Endothelial cell of umbilical vein (primary cell): ENCODE measurements around the gene C14orf93. TPM values are rescaled to one million over a fixed set of nuclear protein-coding genes. Genes with fewer than 3 reads are reported as not detected.

Source experiments
- BruUV-seq: library from RNA; stranded (reverse); fragments of 400-500 nt; replicated peaks from 2 replicates; lab custom pipeline; 2021; lab: Mats Ljungman, UMichigan
- CTCF ChIA-PET: fragments of 300-600, 350-600 bp; sonication (Branson Sonifier 250); formaldehyde crosslinking; loops from one replicate; lab custom pipeline; 2021; ENCODE audit warnings: antibody characterized with exemption, inconsistent platforms; lab: Charles Lee
- POLR2A ChIA-PET: fragments of 300-600, 350-600 bp; sonication (Branson Sonifier 250); formaldehyde crosslinking; loops from one replicate; lab custom pipeline; 2021; ENCODE audit warnings: antibody characterized with exemption, inconsistent platforms; lab: Charles Lee
- DNase-seq: peaks from one replicate; pipeline ENCODE4 v3.0.0-alpha.2; 2011; ENCODE audit warnings: low read depth, low spot score
- FAIRE-seq: peaks from 2 replicates; lab custom pipeline; 2011; peaks lifted over from hg19 to GRCh38; lab: Jason Lieb, UNC
- H2AFZ ChIP-seq: 2 replicates; pipeline ENCODE4 v1.6.0; 2012; ENCODE audit warnings: low read depth, low read length, control low read depth, inconsistent platforms
- H3K27ac ChIP-seq: 2 replicates; pipeline ENCODE4 v1.5.1; 2011; ENCODE audit warnings: low read depth, mild to moderate bottlenecking, control low read depth, low read length, moderate library complexity; ENCODE audit not compliant: insufficient read depth
- H3K27me3 ChIP-seq, 2 experiments: 2 replicates each; pipeline versions ENCODE4 v1.6.0 to v1.6.1; 2011; ENCODE audit warnings: low read length in 2 of 2, mixed read lengths in 1 of 2; ENCODE audit not compliant: control insufficient read depth in 2 of 2, insufficient read depth in 2 of 2
- H3K36me3 ChIP-seq, 2 experiments: 2 replicates in 1 of 2; 3 replicates in 1 of 2; pipeline ENCODE4 v1.5.1; 2011; ENCODE audit warnings: low read length in 2 of 2, mild to moderate bottlenecking in 1 of 2, moderate library complexity in 1 of 2; ENCODE audit not compliant: control insufficient read depth in 2 of 2, insufficient read depth in 2 of 2; ENCODE audit errors: extremely low read depth in 1 of 2
- H3K4me1 ChIP-seq: 3 replicates; pipeline ENCODE4 v1.5.1; 2011; ENCODE audit warnings: mild to moderate bottlenecking, low read length; ENCODE audit not compliant: control insufficient read depth, insufficient read depth; ENCODE audit errors: extremely low read depth
- H3K4me2 ChIP-seq: 2 replicates; pipeline ENCODE4 v1.6.1; 2011; ENCODE audit warnings: low read length, control low read depth, mixed read lengths; ENCODE audit not compliant: insufficient read depth
- H3K4me3 ChIP-seq, 3 experiments: fragments of 200-600 bp in 1 of 3; sonication (generic), shearing (Covaris generic) in 1 of 3; replicated peaks in 1 of 3; 2 replicates each; pipeline ENCODE4 v1.5.1; 2011 to 2016; ENCODE audit warnings: control low read depth in 3 of 3, low read length in 3 of 3, mild to moderate bottlenecking in 2 of 3, inconsistent platforms in 1 of 3, low read depth in 1 of 3, moderate library complexity in 1 of 3; ENCODE audit not compliant: insufficient read depth in 1 of 3
- H3K79me2 ChIP-seq: 2 replicates; pipeline ENCODE4 v1.6.0; 2012; ENCODE audit warnings: low read length, inconsistent platforms; ENCODE audit not compliant: control insufficient read depth, insufficient read depth
- H3K9ac ChIP-seq: replicated peaks from 2 replicates; pipeline ENCODE3; 2011; ENCODE audit warnings: low read length, control low read depth; ENCODE audit not compliant: insufficient read depth; ENCODE audit errors: extremely low read depth
- H3K9me1 ChIP-seq: replicated peaks from 3 replicates; pipeline ENCODE4 v1.6.0; 2011; ENCODE audit warnings: mild to moderate bottlenecking, low read length; ENCODE audit not compliant: control insufficient read depth, insufficient read depth; ENCODE audit errors: extremely low read depth
- H3K9me3 ChIP-seq: replicated peaks from 2 replicates; pipeline ENCODE4 v1.5.1; 2012; ENCODE audit warnings: low read length, inconsistent platforms; ENCODE audit not compliant: control insufficient read depth, insufficient read depth
- H4K20me1 ChIP-seq: replicated peaks from 2 replicates; pipeline ENCODE3; 2011; ENCODE audit warnings: mild to moderate bottlenecking, low read length; ENCODE audit not compliant: control insufficient read depth, insufficient read depth; ENCODE audit errors: extremely low read depth
- EZH2 ChIP-seq: IDR thresholded peaks from 2 replicates; pipeline ENCODE4 v1.6.1; 2012; ENCODE audit warnings: borderline replicate concordance, low read depth, mild to moderate bottlenecking, moderate library complexity, low read length, inconsistent platforms; ENCODE audit not compliant: severe bottlenecking
- FOS ChIP-seq: IDR thresholded peaks from 2 replicates; pipeline ENCODE4 v1.6.1; 2011; ENCODE audit warnings: mild to moderate bottlenecking, low read length, moderate library complexity, borderline replicate concordance; ENCODE audit not compliant: insufficient read depth
- GATA2 ChIP-seq: IDR thresholded peaks from 2 replicates; pipeline ENCODE4 v1.7.0; 2011; ENCODE audit warnings: low read depth, mild to moderate bottlenecking, moderate library complexity, mixed read lengths, low read length; ENCODE audit not compliant: insufficient read length, insufficient read depth
- JUN ChIP-seq: IDR thresholded peaks from 2 replicates; pipeline ENCODE4 v1.6.1; 2011; ENCODE audit warnings: borderline replicate concordance, low read depth; ENCODE audit not compliant: insufficient read length, insufficient read depth
- MYC ChIP-seq: IDR thresholded peaks from one replicate; pipeline ENCODE4 v1.6.1; 2011; ENCODE audit warnings: mild to moderate bottlenecking, low read depth, low read length
- POLR2A ChIP-seq: IDR thresholded peaks from 2 replicates; pipeline ENCODE4 v1.6.1; 2012; ENCODE audit warnings: low read depth, mild to moderate bottlenecking, control low read depth, low read length
- POLR2AphosphoS5 ChIP-seq: IDR thresholded peaks from 2 replicates; pipeline ENCODE4 v1.6.1; 2012; ENCODE audit warnings: low read depth, mild to moderate bottlenecking, control low read depth, low read length, moderate library complexity; ENCODE audit not compliant: insufficient read depth
- dilution Hi-C: fragments of 300-500 bp; cut with MboI; formaldehyde crosslinking; loops from one replicate; pipeline ENCODE4 v1.15.0; 2019; ENCODE audit warnings: low sequenced_read_pairs; ENCODE audit not compliant: extremely low pct_ligation_motif_present
- intact Hi-C: fragments of 100-400 bp; cut with micrococcal nuclease; formaldehyde crosslinking; loops from one replicate; pipeline ENCODE4 v1.10.0; 2022
- polyA plus RNA-seq, 4 experiments: library from polyadenylated mRNA; depleted of rRNA in 3 of 4; stranded (reverse) in 3 of 4; unstranded in 1 of 4; fragments of >200 nt; gene quantifications; 2 replicates each; pipeline versions ENCODE4 v1.2.1 to v1.2.3, GENCODE V29; 2011 to 2012; ENCODE audit warnings: missing spikeins in 1 of 4
- total RNA-seq: library from RNA; stranded (reverse); gene quantifications from 2 replicates; pipeline ENCODE4 v1.2.3, GENCODE V29; 2021
- TF ChIP-seq, protein P1 (sequence below): IDR thresholded peaks from 2 replicates; pipeline ENCODE4 v1.6.1; 2011; ENCODE audit not compliant: insufficient read depth, insufficient read length
- TF ChIP-seq, protein P2 (sequence below), 2 donors: IDR thresholded peaks; 1 replicate in 1 of 2; 2 replicates in 1 of 2; pipeline ENCODE4 v1.5.1; 2011; ENCODE audit warnings: low read length in 2 of 2, mild to moderate bottlenecking in 2 of 2, moderate library complexity in 2 of 2, control low read depth in 1 of 2, inconsistent platforms in 1 of 2, low read depth in 1 of 2; ENCODE audit not compliant: insufficient read depth in 1 of 2; ENCODE audit errors: extremely low read depth in 1 of 2

C14orf93 gene
- total and polyA plus RNA-seq, 2 donors (not counting 3 experiments of a cell fraction or from before 2014, with no cell fraction given) = 7.1 to 9.2 TPM

DNA sequence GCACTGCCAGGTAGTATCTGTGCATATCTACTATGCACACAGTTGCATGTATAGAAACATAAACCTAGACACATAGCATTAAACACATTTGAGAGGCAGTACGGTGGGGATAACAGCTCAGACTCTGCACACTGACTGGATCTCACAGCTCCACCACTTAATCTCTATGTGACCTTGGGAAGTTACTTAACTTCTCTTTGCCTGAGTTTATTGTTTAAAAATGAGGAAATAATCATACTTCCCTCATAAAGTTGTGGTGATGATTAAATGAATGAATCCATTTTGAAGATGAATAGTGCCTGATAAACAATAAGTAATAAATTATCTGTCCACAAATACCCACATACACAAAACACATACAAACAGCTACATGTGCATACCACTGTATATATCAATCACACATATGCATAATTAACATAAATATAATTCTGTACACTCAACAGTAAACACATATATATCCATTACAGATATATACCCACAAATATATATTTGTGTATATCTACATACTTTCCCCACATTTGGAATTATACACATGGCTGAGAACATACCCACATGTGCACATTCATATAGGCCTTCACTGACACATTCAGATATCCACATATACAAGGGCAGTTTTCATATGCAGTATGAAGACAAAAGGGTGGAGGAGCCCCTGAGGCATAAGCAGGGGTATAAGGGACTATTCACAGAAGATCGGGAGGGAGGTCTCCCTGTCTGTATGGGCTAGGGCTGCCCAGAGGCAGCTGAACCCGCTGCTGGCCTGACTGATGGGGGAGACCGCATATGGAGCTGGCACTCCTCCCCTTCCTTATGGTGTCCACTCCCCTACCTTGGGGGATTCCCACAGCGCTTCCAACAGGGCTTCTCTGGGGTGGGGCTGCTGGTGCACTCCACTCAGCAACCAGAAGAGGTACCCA lies 41.5 kb upstream of the C14orf93 start:
- intact Hi-C loops = loop anchor here (10.0 kb wide), 1 partner anchor 227 kb away; the partner anchor contains the start of gene MRPL52
- no peak overlapping the region for H3K4me3 ChIP-seq
- no peak for DNase-seq
- POLR2A ChIA-PET = interaction anchor here (0.5 kb wide), 1 partner anchor 74 kb away, joined by 3 read pairs; no protein-coding TSS in a partner anchor
- H4K20me1 ChIP-seq = no peaks in the 10 kb centered on the region
- H3K9ac ChIP-seq = no peak overlapping the region
- no peak for TF ChIP-seq JUN
- TF ChIP-seq, protein P1, sequence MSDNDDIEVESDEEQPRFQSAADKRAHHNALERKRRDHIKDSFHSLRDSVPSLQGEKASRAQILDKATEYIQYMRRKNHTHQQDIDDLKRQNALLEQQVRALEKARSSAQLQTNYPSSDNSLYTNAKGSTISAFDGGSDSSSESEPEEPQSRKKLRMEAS = no peak
- no peak overlapping the region for H3K27ac ChIP-seq
- H3K4me2 ChIP-seq = no peak overlapping the region
- H3K27me3 ChIP-seq = no peaks in the 10 kb centered on the region
- peaks cover 0 to 13% of the 10 kb centered on the region in 2 experiments for H3K36me3 ChIP-seq
- H3K79me2 ChIP-seq = no peaks in the 10 kb centered on the region
- no peak for FAIRE-seq
- no peaks in the 10 kb centered on the region for H3K9me3 ChIP-seq
- H3K9me1 ChIP-seq = no peaks in the 10 kb centered on the region
- H2AFZ ChIP-seq = no peak overlapping the region
- CTCF ChIA-PET = interaction anchor here (0.8 to 13.4 kb wide), 5 partner anchors 11 to 494 kb away, joined by 3 to 1071 read pairs (median 6); partner anchors contain the start of gene AJUBA
- BruUV-seq = no TSS peak
- peaks cover 16% of the 10 kb centered on the region for H3K4me1 ChIP-seq
- dilution Hi-C loops = no loop called here

DNA sequence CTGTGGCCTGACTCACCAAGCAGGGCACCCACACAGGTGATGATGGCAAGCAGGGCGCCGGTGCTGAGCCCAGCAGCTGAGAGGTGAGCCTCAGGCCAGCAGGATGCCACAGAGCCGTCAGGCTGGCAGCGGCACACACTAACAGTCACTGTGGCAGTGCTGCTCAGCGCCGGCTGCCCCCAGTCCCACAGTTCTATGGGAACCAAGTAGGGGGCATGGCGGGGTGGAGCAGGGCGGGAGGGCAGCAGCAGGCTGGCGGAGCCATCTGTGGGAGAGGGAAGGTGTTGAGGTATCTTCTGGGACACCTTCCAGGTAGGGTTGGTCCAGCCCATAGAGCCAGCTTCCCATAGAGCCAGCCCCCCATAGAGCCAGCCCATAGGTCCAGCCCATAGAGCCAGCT lies 39.1 kb upstream of the C14orf93 start:
- no peak overlapping the region for H2AFZ ChIP-seq
- POLR2A ChIA-PET = interaction anchor here (0.6 kb wide), 1 partner anchor 30 kb away, joined by 7 read pairs; no protein-coding TSS in a partner anchor
- FAIRE-seq = no peak
- intact Hi-C loops (no loop called here), dilution Hi-C loops (no loop called here)
- H3K9ac ChIP-seq = no peak overlapping the region
- H3K27me3 ChIP-seq = no peaks in the 10 kb centered on the region
- H3K79me2 ChIP-seq = no peaks in the 10 kb centered on the region
- peaks cover 0 to 13% of the 10 kb centered on the region in 2 experiments for H3K36me3 ChIP-seq
- no peaks in the 10 kb centered on the region for H4K20me1 ChIP-seq
- peaks cover 36% of the 10 kb centered on the region for H3K4me1 ChIP-seq
- CTCF ChIA-PET = interaction anchor here (1.4 to 4.0 kb wide), 2 partner anchors 54 to 62 kb away, joined by 5 to 33 read pairs; no protein-coding TSS in a partner anchor
- H3K4me2 ChIP-seq = no peak overlapping the region
- H3K9me3 ChIP-seq = no peaks in the 10 kb centered on the region
- H3K4me3 ChIP-seq = no peak overlapping the region
- TF ChIP-seq, protein P1 = no peak
- TF ChIP-seq POLR2A (no peak), EZH2 (no peak), POLR2AphosphoS5 (no peak), JUN (no peak), FOS (no peak), MYC (no peak), GATA2 (no peak)
- TF ChIP-seq, protein P2, sequence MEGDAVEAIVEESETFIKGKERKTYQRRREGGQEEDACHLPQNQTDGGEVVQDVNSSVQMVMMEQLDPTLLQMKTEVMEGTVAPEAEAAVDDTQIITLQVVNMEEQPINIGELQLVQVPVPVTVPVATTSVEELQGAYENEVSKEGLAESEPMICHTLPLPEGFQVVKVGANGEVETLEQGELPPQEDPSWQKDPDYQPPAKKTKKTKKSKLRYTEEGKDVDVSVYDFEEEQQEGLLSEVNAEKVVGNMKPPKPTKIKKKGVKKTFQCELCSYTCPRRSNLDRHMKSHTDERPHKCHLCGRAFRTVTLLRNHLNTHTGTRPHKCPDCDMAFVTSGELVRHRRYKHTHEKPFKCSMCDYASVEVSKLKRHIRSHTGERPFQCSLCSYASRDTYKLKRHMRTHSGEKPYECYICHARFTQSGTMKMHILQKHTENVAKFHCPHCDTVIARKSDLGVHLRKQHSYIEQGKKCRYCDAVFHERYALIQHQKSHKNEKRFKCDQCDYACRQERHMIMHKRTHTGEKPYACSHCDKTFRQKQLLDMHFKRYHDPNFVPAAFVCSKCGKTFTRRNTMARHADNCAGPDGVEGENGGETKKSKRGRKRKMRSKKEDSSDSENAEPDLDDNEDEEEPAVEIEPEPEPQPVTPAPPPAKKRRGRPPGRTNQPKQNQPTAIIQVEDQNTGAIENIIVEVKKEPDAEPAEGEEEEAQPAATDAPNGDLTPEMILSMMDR (IDR thresholded peaks at IDR 0.05; ENCODE audit: extremely low read depth in 1 of 2, insufficient read depth in 1 of 2, low read depth in 1 of 2, low read length in 2 of 2) = no peak
- BruUV-seq = no TSS peak
- no peaks in the 10 kb centered on the region for H3K9me1 ChIP-seq
- no peak for DNase-seq
- no peak overlapping the region for H3K27ac ChIP-seq
